T-helper 2 cell treated with Interferon-gamma antibody and Interleukin-4, amounts not matched to agents 5 μg/mL and 100 μg/mL, for 36 hours (primary cell): ENCODE data around the gene COA1.

Source experiments
- DNase-seq: peaks from one replicate; pipeline ENCODE4 v3.0.0; 2021; ENCODE audit warnings: low spot score
- H3K27ac Mint-ChIP-seq: one replicate; pipeline ENCODE4 v1.8.0; 2021; ENCODE audit warnings: mild to moderate bottlenecking, mixed read lengths
- H3K27me3 Mint-ChIP-seq: one replicate; pipeline ENCODE4 v1.8.0; 2021; ENCODE audit warnings: low read depth, mixed read lengths
- H3K36me3 Mint-ChIP-seq: one replicate; pipeline ENCODE4 v1.8.0; 2021; ENCODE audit warnings: low read depth, mixed read lengths
- H3K4me1 Mint-ChIP-seq: one replicate; pipeline ENCODE4 v1.8.0; 2021; ENCODE audit warnings: low read depth, mixed read lengths
- H3K4me3 Mint-ChIP-seq: one replicate; pipeline ENCODE4 v1.8.0; 2022; ENCODE audit warnings: mild to moderate bottlenecking, moderate library complexity, mixed read lengths
- H3K9me3 Mint-ChIP-seq: one replicate; pipeline ENCODE4 v1.8.0; 2021; ENCODE audit warnings: mixed read lengths

Gene COA1

DNA sequence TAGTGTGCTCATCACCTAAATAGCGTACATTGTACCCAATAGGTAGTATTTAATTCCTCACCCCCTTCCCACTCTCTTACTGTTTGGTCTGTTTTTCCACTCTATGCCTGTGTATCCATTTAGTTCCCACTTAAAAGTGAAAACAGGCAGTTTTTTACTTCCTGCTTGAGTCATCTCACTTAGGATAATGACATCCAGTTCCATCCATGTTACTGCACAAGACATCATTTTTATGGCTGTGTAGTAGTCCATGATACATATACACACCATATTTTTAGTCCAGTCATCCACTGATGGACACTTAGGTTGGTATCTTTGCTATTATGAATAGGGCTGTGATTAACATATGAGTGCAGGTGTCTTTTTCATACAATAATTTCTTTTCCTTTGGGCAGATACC, 136.3 kb downstream of the COA1 start:
- Mint-ChIP-seq H3K4me1 (peaks cover 63% of the 10 kb centered on the region), H3K36me3 (peaks cover 46% of the 10 kb centered on the region), H3K27me3 (no peaks in the 10 kb centered on the region), H3K4me3 (no peak overlapping the region), H3K9me3 (no peaks in the 10 kb centered on the region), H3K27ac (no peak overlapping the region)
- no peak for DNase-seq

DNA sequence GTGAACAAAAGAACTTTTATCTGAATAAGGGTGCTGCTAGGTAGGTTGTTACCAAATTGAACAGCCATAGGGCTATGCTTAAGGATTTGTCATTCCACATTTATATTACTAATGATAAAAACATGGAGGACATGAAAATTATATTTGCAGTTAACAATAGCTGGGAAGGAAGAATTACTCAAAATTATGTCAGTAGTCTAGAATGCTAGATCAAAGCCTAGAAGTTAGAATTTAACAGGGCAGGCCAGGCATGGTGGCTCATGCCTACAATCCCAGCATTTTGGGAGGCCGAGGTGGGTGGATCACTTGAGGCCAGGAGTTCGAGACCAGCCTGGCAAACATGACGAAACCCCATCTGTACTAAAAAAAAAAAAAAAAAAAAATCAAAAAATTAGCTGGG, 137.0 kb downstream of the COA1 start:
- no peaks in the 10 kb centered on the region for H3K9me3 Mint-ChIP-seq
- peaks cover 64% of the 10 kb centered on the region for H3K4me1 Mint-ChIP-seq
- DNase-seq = no peak
- no peaks in the 10 kb centered on the region for H3K27me3 Mint-ChIP-seq
- H3K4me3 Mint-ChIP-seq = no peak overlapping the region
- no peak overlapping the region for H3K27ac Mint-ChIP-seq
- peaks cover 46% of the 10 kb centered on the region for H3K36me3 Mint-ChIP-seq

DNA sequence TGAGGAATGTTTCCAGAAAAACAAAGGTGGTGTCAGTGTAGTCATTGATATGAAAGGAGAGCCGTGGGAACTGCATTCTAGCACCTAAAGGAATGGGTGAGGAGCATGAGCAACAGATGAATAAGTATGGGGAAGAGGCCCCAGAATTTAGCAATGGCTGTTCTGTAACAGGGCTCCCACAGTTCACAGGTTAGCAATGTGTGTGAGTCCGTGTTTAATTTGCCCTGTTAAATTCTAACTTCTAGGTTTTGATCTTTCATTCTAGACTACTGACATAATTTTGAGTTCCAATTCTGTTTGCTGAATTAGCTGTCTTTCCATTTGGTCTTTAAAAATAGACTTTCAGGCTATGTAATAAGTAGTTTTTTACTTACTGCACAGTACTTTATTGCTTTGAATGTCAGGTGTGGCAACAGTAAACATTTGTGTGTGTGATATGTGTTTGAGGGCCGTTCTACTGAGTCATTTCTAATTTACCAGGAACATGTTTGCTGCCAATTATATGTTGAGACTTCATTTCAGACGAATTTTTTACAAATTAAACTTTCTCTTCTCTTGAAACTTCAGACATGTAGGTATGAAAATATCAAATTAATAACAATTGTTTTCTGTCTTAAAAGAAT, 137.7 kb downstream of the COA1 start:
- H3K4me1 Mint-ChIP-seq = peaks cover 66% of the 10 kb centered on the region
- H3K36me3 Mint-ChIP-seq = peaks cover 44% of the 10 kb centered on the region
- H3K27ac Mint-ChIP-seq = no peak overlapping the region
- no peaks in the 10 kb centered on the region for H3K9me3 Mint-ChIP-seq
- DNase-seq = no peak
- H3K4me3 Mint-ChIP-seq = peak overlapping the region; percentile 54
- no peaks in the 10 kb centered on the region for H3K27me3 Mint-ChIP-seq

DNA sequence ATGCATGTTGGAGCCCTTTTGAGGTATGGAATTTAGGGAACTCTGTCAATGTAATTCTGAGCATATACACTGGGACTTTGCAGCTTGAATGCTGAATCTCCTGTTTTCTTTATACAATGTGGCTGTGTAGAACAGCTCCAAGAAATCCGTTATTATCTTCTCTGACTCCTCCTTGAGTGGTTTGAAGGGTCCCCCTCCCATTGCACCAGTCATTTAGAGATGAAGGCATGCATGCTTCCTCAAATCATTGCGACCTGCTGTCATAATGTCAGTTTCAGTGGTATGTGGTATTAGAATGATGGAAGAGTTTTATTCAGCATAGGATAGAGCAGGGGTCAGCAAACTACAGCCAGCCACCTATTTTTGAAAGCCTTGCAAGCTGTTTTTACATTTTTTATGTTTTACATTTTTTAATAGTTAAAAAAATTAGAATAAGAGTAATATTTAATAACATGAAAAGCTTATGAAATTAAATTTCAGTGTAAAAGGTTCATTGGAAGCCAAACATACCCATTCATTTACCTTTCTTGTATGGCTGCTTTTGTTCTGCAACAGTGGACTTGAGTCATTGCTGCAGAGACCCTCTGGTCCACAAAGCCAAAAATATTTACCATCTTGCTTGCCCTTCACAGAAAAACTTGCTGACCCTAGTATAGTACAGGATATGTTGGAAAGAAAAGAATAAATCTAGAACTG, 138.3 kb downstream of the COA1 start:
- peak overlapping the region; percentile 67 for H3K27ac Mint-ChIP-seq
- H3K36me3 Mint-ChIP-seq = peaks cover 40% of the 10 kb centered on the region
- peaks cover 70% of the 10 kb centered on the region for H3K4me1 Mint-ChIP-seq
- peak; percentile 70 for DNase-seq
- no peaks in the 10 kb centered on the region for H3K9me3 Mint-ChIP-seq
- H3K27me3 Mint-ChIP-seq = no peaks in the 10 kb centered on the region
- peak overlapping the region; percentile 54 for H3K4me3 Mint-ChIP-seq

DNA sequence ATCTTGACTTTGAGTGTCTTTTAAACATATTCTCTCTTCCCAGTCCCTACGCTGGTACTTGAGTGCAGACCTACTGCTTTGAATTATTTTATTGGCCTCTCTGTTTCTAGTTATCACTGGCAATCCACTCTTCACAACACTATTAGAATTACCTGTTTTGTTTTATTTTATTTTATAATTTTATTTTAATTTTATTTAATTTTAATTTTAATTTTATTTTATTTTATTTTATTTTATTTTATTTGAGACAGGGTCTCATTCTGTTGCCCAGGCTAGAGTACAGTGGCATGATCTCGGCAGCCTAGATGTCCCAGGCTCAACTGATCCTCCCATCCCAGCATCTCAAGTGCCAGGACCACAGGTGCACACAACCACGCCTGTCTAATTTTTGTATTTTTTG, 139.6 kb downstream of the COA1 start:
- Mint-ChIP-seq H3K4me1 (peaks cover 72% of the 10 kb centered on the region), H3K27ac (no peak overlapping the region), H3K36me3 (peaks cover 36% of the 10 kb centered on the region), H3K4me3 (peak overlapping the region; percentile 33), H3K27me3 (no peaks in the 10 kb centered on the region), H3K9me3 (no peaks in the 10 kb centered on the region)
- DNase-seq = no peak
